Mesothelial cell of epicardium (in vitro differentiated cells): ENCODE results near the gene CDKN2AIPNL. TPM values are rescaled to one million over a fixed set of nuclear protein-coding genes. Genes with fewer than 3 reads are reported as not detected.

Source experiments
- DNase-seq, 2 experiments: peaks; one replicate each; pipeline ENCODE4 v3.0.0; 2021; ENCODE audit warnings: low spot score in 2 of 2; ENCODE audit not compliant: unreplicated experiment in 2 of 2
- H3K27ac Mint-ChIP-seq: 2 replicates; pipeline ENCODE4 v1.8.0; 2021; ENCODE audit warnings: mixed read lengths
- H3K27me3 Mint-ChIP-seq: 2 replicates; pipeline ENCODE4 v1.8.0; 2021; ENCODE audit warnings: low read depth, mixed read lengths
- H3K36me3 Mint-ChIP-seq: 2 replicates; pipeline ENCODE4 v1.8.0; 2021; ENCODE audit warnings: mixed read lengths
- H3K4me1 Mint-ChIP-seq: 2 replicates; pipeline ENCODE4 v1.8.0; 2021; ENCODE audit warnings: mixed read lengths
- H3K4me3 Mint-ChIP-seq: 2 replicates; pipeline ENCODE4 v1.8.0; 2021; ENCODE audit warnings: mild to moderate bottlenecking, moderate library complexity, mixed read lengths
- H3K9me3 Mint-ChIP-seq: 2 replicates; pipeline ENCODE4 v1.8.0; 2021; ENCODE audit warnings: mixed read lengths
- total RNA-seq: library from RNA; stranded (reverse); gene quantifications from 3 replicates; pipeline ENCODE4 v1.2.1, GENCODE V29; 2021
- TF ChIP-seq, protein P1 (sequence below): fragments of 200-600 bp; sonication (generic); IDR thresholded peaks from one replicate; pipeline ENCODE4 v1.5.0; 2021; ENCODE audit warnings: antibody characterized with exemption; ENCODE audit not compliant: unreplicated experiment

CDKN2AIPNL gene
- total RNA-seq, 1 donor from 2014 or later, result 24.9 TPM

DNA sequence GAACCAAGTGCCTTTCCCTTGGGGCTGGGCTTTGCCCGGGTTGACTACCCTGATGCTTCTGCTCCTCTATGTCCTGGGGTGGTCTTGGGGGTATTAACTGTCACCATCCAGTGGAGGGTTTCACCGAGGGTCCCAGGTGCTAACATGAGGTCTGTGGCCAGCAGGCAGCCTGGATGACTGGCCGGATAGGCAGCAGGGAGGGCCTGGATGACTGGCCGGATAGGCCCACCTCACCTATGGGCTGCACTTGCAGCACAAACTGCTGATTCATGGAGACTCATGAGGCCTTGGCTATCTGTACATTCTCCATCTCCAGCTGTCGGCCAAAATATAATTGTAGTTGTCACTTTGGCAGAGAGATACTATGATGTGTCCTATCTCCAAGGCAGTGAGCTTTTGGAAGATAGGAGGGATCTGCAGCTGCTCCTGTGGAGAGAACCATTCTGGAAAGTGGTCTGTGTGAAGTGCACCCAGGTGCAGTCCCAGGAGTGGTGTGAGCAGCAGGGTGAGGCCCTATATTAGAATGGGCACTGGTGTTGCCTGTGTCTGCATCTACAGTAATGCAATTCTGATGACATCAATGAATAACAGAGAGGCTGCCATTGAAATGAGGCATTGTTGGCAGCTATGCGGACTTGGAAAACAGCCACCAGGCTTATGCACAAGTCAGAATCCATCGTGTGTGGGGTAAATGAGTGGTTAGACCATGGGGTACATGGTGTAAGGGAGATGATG is 26.3 kb upstream of the CDKN2AIPNL start:
- Mint-ChIP-seq H3K4me1 (peaks cover 16% of the 10 kb centered on the region), H3K4me3 (no peak overlapping the region), H3K27ac (no peak overlapping the region), H3K36me3 (no peaks in the 10 kb centered on the region), H3K9me3 (no peaks in the 10 kb centered on the region), H3K27me3 (no peaks in the 10 kb centered on the region)
- TF ChIP-seq, protein P1, sequence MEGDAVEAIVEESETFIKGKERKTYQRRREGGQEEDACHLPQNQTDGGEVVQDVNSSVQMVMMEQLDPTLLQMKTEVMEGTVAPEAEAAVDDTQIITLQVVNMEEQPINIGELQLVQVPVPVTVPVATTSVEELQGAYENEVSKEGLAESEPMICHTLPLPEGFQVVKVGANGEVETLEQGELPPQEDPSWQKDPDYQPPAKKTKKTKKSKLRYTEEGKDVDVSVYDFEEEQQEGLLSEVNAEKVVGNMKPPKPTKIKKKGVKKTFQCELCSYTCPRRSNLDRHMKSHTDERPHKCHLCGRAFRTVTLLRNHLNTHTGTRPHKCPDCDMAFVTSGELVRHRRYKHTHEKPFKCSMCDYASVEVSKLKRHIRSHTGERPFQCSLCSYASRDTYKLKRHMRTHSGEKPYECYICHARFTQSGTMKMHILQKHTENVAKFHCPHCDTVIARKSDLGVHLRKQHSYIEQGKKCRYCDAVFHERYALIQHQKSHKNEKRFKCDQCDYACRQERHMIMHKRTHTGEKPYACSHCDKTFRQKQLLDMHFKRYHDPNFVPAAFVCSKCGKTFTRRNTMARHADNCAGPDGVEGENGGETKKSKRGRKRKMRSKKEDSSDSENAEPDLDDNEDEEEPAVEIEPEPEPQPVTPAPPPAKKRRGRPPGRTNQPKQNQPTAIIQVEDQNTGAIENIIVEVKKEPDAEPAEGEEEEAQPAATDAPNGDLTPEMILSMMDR, result no peak
- no peak for DNase-seq

DNA sequence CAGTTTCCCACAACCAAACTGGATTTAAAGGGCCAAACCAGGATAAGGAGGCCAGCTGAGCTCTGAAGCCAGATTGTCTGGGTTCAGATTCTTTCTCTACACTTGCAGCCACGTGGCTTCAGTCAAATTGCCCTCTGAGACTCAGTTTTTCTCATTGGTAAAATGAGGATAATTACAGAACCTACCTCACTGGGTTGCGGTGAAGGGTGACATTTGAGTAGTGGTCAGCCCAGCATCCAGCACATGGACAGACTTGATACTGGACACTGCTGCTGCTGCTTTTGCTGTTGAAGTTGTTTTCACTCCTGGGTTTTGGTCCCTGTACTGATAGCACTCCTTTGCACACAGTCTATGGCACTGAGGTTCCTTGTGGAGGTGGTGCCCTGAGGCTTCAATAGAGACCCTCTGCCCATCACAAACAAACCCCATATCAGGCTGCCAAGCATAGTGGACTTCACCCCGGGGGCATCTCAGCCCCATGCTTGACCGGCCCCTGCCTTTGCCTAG is 25.7 kb upstream of the CDKN2AIPNL start:
- Mint-ChIP-seq H3K36me3 (no peaks in the 10 kb centered on the region), H3K4me3 (no peak overlapping the region), H3K27me3 (no peaks in the 10 kb centered on the region), H3K4me1 (peaks cover 16% of the 10 kb centered on the region), H3K9me3 (no peaks in the 10 kb centered on the region), H3K27ac (no peak overlapping the region)
- no peak for DNase-seq
- TF ChIP-seq, protein P1, result no peak

DNA sequence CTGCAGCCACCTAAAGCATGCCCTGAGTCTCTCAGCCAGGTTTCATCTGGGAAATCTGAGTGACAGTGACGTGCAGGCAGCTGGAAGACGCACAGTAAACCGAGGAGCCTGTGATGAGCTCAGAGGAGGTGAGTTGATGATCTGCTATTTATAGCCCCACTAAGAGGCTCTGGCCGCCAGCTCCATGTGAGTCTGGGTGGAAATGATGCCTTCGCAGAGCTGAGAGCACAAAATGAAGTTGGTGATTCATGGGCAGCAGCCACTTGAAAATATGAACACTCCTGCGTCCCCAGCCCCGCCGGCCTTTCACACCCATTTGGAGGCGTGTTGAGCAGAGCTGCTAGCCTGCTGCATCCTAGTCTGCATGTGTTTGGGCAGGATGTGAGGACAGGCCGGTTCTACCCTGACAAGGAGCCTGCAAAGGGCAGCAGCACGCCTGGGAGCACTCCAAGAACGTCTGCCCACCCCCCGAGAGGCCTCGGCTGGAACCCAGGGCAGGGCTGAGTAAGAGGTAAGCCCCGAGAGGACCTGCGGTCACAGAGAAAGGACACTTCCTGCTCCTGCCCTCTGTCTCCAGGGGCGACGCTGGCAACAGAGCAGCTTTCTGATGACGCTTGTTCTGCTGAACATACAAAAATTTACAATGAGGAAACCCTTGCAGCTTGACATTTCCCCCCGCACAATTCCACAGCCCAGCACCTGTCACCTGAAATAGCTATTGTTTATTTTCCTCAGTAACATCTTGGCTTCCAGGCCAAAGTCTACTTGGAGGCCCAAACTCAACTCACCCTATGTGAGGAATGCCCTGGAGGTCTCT is 25.1 kb upstream of the CDKN2AIPNL start:
- H3K4me3 Mint-ChIP-seq, result no peak overlapping the region
- H3K36me3 Mint-ChIP-seq, result no peaks in the 10 kb centered on the region
- no peaks in the 10 kb centered on the region for H3K9me3 Mint-ChIP-seq
- no peaks in the 10 kb centered on the region for H3K27me3 Mint-ChIP-seq
- H3K27ac Mint-ChIP-seq, result no peak overlapping the region
- no peak for DNase-seq
- H3K4me1 Mint-ChIP-seq, result peaks cover 20% of the 10 kb centered on the region
- TF ChIP-seq, protein P1, result no peak

DNA sequence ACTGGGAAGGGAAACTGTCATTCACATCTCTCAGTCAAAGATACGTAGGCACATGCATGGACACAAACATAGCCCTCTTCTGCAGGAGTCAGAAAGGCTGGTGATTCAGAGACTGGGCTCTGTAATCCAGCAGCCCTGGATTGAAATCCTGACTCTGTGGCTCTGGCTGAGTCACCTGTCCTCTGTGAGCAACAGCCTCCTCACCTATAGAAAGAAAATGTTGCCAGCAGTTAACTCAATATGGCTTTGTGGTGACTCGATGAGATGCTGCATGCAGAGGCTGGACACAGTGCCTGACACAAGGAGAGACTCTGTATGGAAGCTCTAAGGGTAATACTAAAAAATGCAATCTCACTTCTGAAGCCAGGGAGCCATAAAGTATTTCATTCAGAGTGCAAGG is 23.9 kb upstream of the CDKN2AIPNL start:
- Mint-ChIP-seq H3K36me3 (no peaks in the 10 kb centered on the region), H3K9me3 (no peaks in the 10 kb centered on the region), H3K4me3 (no peak overlapping the region), H3K4me1 (peaks cover 20% of the 10 kb centered on the region), H3K27ac (no peak overlapping the region), H3K27me3 (no peaks in the 10 kb centered on the region)
- DNase-seq, result no peak
- TF ChIP-seq, protein P1, result no peak

DNA sequence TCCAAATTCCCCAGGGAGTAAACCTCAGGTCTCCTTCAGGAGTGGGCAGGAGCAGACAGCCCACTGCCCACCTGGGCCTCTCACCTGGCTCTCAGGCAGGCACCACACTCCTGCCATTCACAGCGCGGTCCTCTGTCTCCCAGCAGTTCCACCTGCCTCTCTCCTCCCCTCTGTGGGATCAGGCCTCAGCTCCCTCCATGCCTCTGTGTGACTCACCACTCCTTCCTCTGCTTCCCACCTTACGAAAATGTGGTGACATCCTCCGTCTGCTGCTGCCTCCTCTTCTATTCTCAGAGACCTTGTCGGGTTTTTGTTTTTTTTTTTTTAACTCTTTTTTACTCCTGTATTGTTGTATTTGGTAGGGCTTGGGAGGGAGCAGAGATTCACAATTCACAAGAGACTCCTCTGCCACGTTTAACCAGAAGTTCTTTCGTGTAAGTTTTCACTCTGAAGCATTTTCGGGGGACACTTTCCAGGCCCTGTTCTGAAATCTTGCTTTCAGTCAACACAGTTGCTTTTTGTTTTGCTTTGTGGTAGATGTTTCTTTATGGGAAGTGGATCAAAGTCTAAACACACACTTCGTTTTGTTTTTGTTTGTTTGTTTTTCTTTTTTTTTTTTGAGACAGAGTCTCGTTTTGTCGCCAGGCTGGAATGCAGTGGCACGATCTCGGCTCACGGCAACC is 21.1 kb upstream of the CDKN2AIPNL start:
- TF ChIP-seq, protein P1, result no peak
- no peak for DNase-seq
- H3K27ac Mint-ChIP-seq, result no peak overlapping the region
- no peaks in the 10 kb centered on the region for H3K36me3 Mint-ChIP-seq
- H3K9me3 Mint-ChIP-seq, result no peaks in the 10 kb centered on the region
- no peak overlapping the region for H3K4me3 Mint-ChIP-seq
- H3K4me1 Mint-ChIP-seq, result peaks cover 11% of the 10 kb centered on the region
- no peaks in the 10 kb centered on the region for H3K27me3 Mint-ChIP-seq
